WTC11 (cell line): ENCODE results near the gene OPRM1. TPM values are rescaled to one million over a fixed set of nuclear protein-coding genes. Genes with fewer than 3 reads are reported as not detected.

ENCODE experiments used
- ATAC-seq: fragments of 200-7000 bp; cut with Tn5 transposase; 2 replicates; pipeline ENCODE4 v1.10.0; 2021; ENCODE audit warnings: mild to moderate bottlenecking, moderate library complexity
- CTCF ChIA-PET: fragments of 300-600 bp; sonication (Branson Sonifier 250); formaldehyde crosslinking; loops from one replicate; lab custom pipeline; 2021; ENCODE audit warnings: antibody characterized with exemption; lab: Charles Lee
- POLR2A ChIA-PET: fragments of 350-600 bp; sonication (Branson Sonifier 250); formaldehyde crosslinking; loops from one replicate; lab custom pipeline; 2021; ENCODE audit warnings: antibody characterized with exemption; lab: Charles Lee
- DNase-seq: peaks from one replicate; pipeline ENCODE4 v3.0.0; 2021; ENCODE audit warnings: low spot score
- H3K27ac Mint-ChIP-seq: 2 replicates; pipeline ENCODE4 v1.8.0; 2021; ENCODE audit warnings: mixed read lengths
- H3K27me3 Mint-ChIP-seq: 2 replicates; pipeline ENCODE4 v1.8.0; 2021; ENCODE audit warnings: low read depth, mild to moderate bottlenecking, moderate library complexity, mixed read lengths
- H3K36me3 Mint-ChIP-seq: 2 replicates; pipeline ENCODE4 v1.8.0; 2021; ENCODE audit warnings: mixed read lengths
- H3K4me1 Mint-ChIP-seq: 2 replicates; pipeline ENCODE4 v1.8.0; 2022; ENCODE audit warnings: mixed read lengths
- H3K4me3 Mint-ChIP-seq: 2 replicates; pipeline ENCODE4 v1.8.0; 2021; ENCODE audit warnings: mild to moderate bottlenecking, moderate library complexity, mixed read lengths
- H3K9me3 Mint-ChIP-seq: 2 replicates; pipeline ENCODE4 v1.8.0; 2021; ENCODE audit warnings: mixed read lengths
- ATF1 ChIP-seq: sonication (generic); formaldehyde crosslinking; IDR thresholded peaks from 2 replicates; pipeline ENCODE4 v1.8.1; 2023; ENCODE audit warnings: mild to moderate bottlenecking, moderate library complexity, missing genetic modification reagents
- CBFB ChIP-seq: sonication (generic); formaldehyde crosslinking; IDR thresholded peaks from 2 replicates; pipeline ENCODE4 v1.8.1; 2022; ENCODE audit warnings: mild to moderate bottlenecking, low read depth, missing genetic modification reagents
- CTCF ChIP-seq: fragments of 200-600 bp; IDR thresholded peaks from 2 replicates; pipeline ENCODE4 v1.8.0; 2022; ENCODE audit warnings: antibody characterized with exemption
- E2F5 ChIP-seq: sonication (generic); formaldehyde crosslinking; IDR thresholded peaks from 2 replicates; pipeline ENCODE4 v1.8.1; 2022; ENCODE audit warnings: mild to moderate bottlenecking, moderate library complexity, missing genetic modification reagents
- ETV6 ChIP-seq: sonication (generic); formaldehyde crosslinking; IDR thresholded peaks from 2 replicates; pipeline ENCODE4 v1.8.1; 2022; ENCODE audit warnings: mild to moderate bottlenecking, missing genetic modification reagents
- FOXP1 ChIP-seq: sonication (generic); formaldehyde crosslinking; IDR thresholded peaks from 2 replicates; pipeline ENCODE4 v1.8.0; 2022; ENCODE audit warnings: missing genetic modification reagents, mild to moderate bottlenecking, moderate library complexity, borderline replicate concordance
- HMGXB4 ChIP-seq: sonication (generic); formaldehyde crosslinking; IDR thresholded peaks from 2 replicates; pipeline ENCODE4 v1.8.1; 2023; ENCODE audit warnings: mild to moderate bottlenecking, moderate library complexity, missing genetic modification reagents
- IRF1 ChIP-seq: sonication (generic); formaldehyde crosslinking; IDR thresholded peaks from 2 replicates; pipeline ENCODE4 v1.8.0; 2023; ENCODE audit warnings: missing genetic modification reagents
- KAT7 ChIP-seq: sonication (generic); formaldehyde crosslinking; IDR thresholded peaks from 2 replicates; pipeline ENCODE4 v1.8.1; 2023; ENCODE audit warnings: missing genetic modification reagents, mild to moderate bottlenecking, borderline replicate concordance
- MAX ChIP-seq: sonication (generic); formaldehyde crosslinking; IDR thresholded peaks from 2 replicates; pipeline ENCODE4 v1.8.0; 2022; ENCODE audit warnings: mild to moderate bottlenecking, missing genetic modification reagents
- MYBL2 ChIP-seq: sonication (generic); formaldehyde crosslinking; IDR thresholded peaks from 2 replicates; pipeline ENCODE4 v1.8.1; 2023; ENCODE audit warnings: mild to moderate bottlenecking, moderate library complexity, missing genetic modification reagents
- NFE2L1 ChIP-seq: sonication (generic); formaldehyde crosslinking; IDR thresholded peaks from 2 replicates; pipeline ENCODE4 v1.8.1; 2023; ENCODE audit warnings: missing genetic modification reagents
- NFYB ChIP-seq: sonication (generic); formaldehyde crosslinking; conservative IDR thresholded peaks from 2 replicates; pipeline ENCODE4 v1.8.0; 2022; ENCODE audit warnings: low read depth, missing genetic modification reagents
- NR2C2 ChIP-seq: sonication (generic); formaldehyde crosslinking; IDR thresholded peaks from 2 replicates; pipeline ENCODE4 v1.8.0; 2022; ENCODE audit warnings: mild to moderate bottlenecking, missing genetic modification reagents
- RELA ChIP-seq: sonication (generic); formaldehyde crosslinking; IDR thresholded peaks from 2 replicates; pipeline ENCODE4 v1.8.1; 2022; ENCODE audit warnings: missing genetic modification reagents, mild to moderate bottlenecking, borderline replicate concordance
- SMAD4 ChIP-seq: sonication (generic); formaldehyde crosslinking; IDR thresholded peaks from 2 replicates; pipeline ENCODE4 v1.8.0; 2022; ENCODE audit warnings: mild to moderate bottlenecking, missing genetic modification reagents
- SOX15 ChIP-seq: fragments of 250-450 bp; sonication (Bioruptor Pico); IDR thresholded peaks from 2 replicates; pipeline ENCODE4 v1.9.0; 2021; ENCODE audit warnings: mild to moderate bottlenecking
- SP1 ChIP-seq: sonication (generic); formaldehyde crosslinking; conservative IDR thresholded peaks from 2 replicates; pipeline ENCODE4 v1.8.1; 2022; ENCODE audit warnings: missing genetic modification reagents
- TEAD4 ChIP-seq: sonication (generic); formaldehyde crosslinking; IDR thresholded peaks from 2 replicates; pipeline ENCODE4 v1.8.0; 2022; ENCODE audit warnings: mild to moderate bottlenecking, missing genetic modification reagents
- TP53 ChIP-seq: sonication (generic); formaldehyde crosslinking; IDR thresholded peaks from 2 replicates; pipeline ENCODE4 v1.8.1; 2023; ENCODE audit warnings: mild to moderate bottlenecking, missing genetic modification reagents
- ZNF138 ChIP-seq: sonication (generic); formaldehyde crosslinking; conservative IDR thresholded peaks from 2 replicates; pipeline ENCODE4 v1.8.1; 2022; ENCODE audit warnings: mild to moderate bottlenecking, moderate library complexity, missing genetic modification reagents
- ZNF232 ChIP-seq: sonication (generic); formaldehyde crosslinking; IDR thresholded peaks from 2 replicates; pipeline ENCODE4 v1.8.0; 2022; ENCODE audit warnings: mild to moderate bottlenecking, missing genetic modification reagents
- ZNF263 ChIP-seq: sonication (generic); formaldehyde crosslinking; IDR thresholded peaks from 2 replicates; pipeline ENCODE4 v1.8.1; 2022; ENCODE audit warnings: low read depth, mild to moderate bottlenecking, moderate library complexity, missing genetic modification reagents
- ZNF425 ChIP-seq: fragments of 250-450 bp; sonication (Bioruptor Pico); conservative IDR thresholded peaks from 2 replicates; pipeline ENCODE4 v1.9.0; 2021; ENCODE audit warnings: mild to moderate bottlenecking
- ZNF532 ChIP-seq: fragments of 250-450 bp; sonication (Bioruptor Pico); IDR thresholded peaks from 2 replicates; pipeline ENCODE4 v1.9.0; 2021; ENCODE audit warnings: mild to moderate bottlenecking, borderline replicate concordance
- total RNA-seq: library from RNA; stranded (reverse); gene quantifications from 3 replicates; pipeline ENCODE4 v1.2.3, GENCODE V29; 2021

Gene OPRM1
- total RNA-seq, 1 experiment from 2014 or later, result not detected

- DNase-seq, result no peak
- H3K27ac Mint-ChIP-seq, result no peak overlapping the region
- H3K4me3 Mint-ChIP-seq, result no peak overlapping the region
- CTCF ChIA-PET, result interaction anchor here (1.9 kb wide), 1 partner anchor 9 kb away, joined by 6 read pairs; no protein-coding TSS in a partner anchor
- POLR2A ChIA-PET, result no interaction called here
- TF ChIP-seq RELA (CRISPR knock-in tag), result no peak
- no peak for TF ChIP-seq TEAD4 (CRISPR knock-in tag)
- no peak for TF ChIP-seq ZNF425 (CRISPR knock-in tag)
- no peak for TF ChIP-seq CTCF
- TF ChIP-seq HMGXB4 (CRISPR knock-in tag), result no peak
- TF ChIP-seq SMAD4 (CRISPR knock-in tag), result no peak
- TF ChIP-seq KAT7 (CRISPR knock-in tag), result no peak
- TF ChIP-seq ZNF138 (CRISPR knock-in tag), result no peak
- no peak for TF ChIP-seq NFE2L1 (CRISPR knock-in tag)
- TF ChIP-seq ZNF232 (CRISPR knock-in tag), result no peak
- TF ChIP-seq FOXP1 (CRISPR knock-in tag), result no peak
- no peak for TF ChIP-seq TP53 (CRISPR knock-in tag)
- no peak for TF ChIP-seq NFYB
- TF ChIP-seq SP1, result no peak
- TF ChIP-seq IRF1 (CRISPR knock-in tag), result no peak
- H3K9me3 Mint-ChIP-seq, result peaks cover 15% of the 10 kb centered on the region
- H3K36me3 Mint-ChIP-seq, result peaks cover 5% of the 10 kb centered on the region
- H3K27me3 Mint-ChIP-seq, result no peaks in the 10 kb centered on the region
- ATAC-seq, result no peak
- H3K4me1 Mint-ChIP-seq, result no peaks in the 10 kb centered on the region
Observed at GRCh38 chr6:154285826-154286225, 246.8 kb downstream of the OPRM1 start.

GRCh38 chr6:154289818-154290508 is 250.9 kb downstream of the OPRM1 start:
- Mint-ChIP-seq H3K4me1 (0 out of 2 replicates have a peak, but pooled peaks cover 2% of the 10 kb centered on the region), H3K27me3 (no peaks in the 10 kb centered on the region), H3K4me3 (no peak overlapping the region), H3K27ac (no peak overlapping the region), H3K9me3 (peaks cover 10% of the 10 kb centered on the region), H3K36me3 (peaks cover 3% of the 10 kb centered on the region; the same call in 1 of the 2 replicates)
- no peak for ATAC-seq
- ChIA-PET POLR2A (interaction anchor here (0.7 kb wide), 1 partner anchor 13 kb away, joined by 4 read pairs; no protein-coding TSS in a partner anchor), CTCF (no interaction called here)
- no peak for DNase-seq
- TF ChIP-seq E2F5 (CRISPR knock-in tag) (no peak), NR2C2 (CRISPR knock-in tag) (no peak), ZNF263 (CRISPR knock-in tag) (no peak), MYBL2 (CRISPR knock-in tag) (no peak), CBFB (CRISPR knock-in tag) (no peak), ATF1 (CRISPR knock-in tag) (no peak), SOX15 (CRISPR knock-in tag) (no peak), ZNF532 (CRISPR knock-in tag) (no peak), ETV6 (CRISPR knock-in tag) (no peak), MAX (CRISPR knock-in tag) (no peak)
